Activated naive CD4-positive, alpha-beta T cell treated with Interleukin-2 at 50 U/mL for 16 hours (primary cell): ENCODE results near the gene WDR7.

Experiments used
- DNase-seq: peaks from one replicate; pipeline ENCODE4 v3.0.0-alpha.2; 2020

WDR7 gene

DNA sequence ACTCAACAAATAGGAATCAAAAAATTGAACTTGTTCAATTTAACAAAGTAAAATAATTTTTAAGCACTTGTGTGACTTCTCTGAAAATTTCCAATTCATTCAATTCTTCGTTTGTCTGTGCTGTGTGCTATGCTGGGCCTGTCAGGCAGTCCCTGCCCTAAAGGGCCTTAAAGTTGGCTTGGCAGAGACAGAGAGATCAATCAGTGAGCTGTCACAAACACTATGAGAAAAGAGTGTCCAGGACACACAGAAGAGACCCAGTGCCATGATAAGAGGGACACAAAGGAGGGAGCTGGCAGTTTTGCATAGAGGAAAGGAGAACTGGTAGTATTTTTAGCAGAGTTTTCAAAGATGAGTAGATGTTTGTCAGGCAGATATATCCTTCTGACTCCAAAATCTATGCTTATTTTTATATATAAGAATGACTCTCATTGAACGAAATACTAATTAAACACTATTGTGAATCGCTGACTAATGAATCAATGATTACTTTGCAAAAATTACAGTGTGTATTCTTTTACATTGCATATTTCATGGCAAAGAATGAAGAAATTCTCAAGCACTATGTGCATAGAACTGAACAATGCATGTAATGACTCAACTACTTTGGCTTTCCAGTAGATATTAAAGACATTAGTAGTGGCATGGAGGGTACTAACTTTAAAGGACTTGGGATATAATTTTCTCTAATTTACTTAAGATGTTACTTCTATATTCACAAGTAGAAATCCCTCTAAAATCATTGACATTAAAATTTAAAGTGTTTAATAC, 302.5 kb downstream of the WDR7 start:
- DNase-seq = no peak

- DNase-seq = no peak
Measured at GRCh38 chr18:56955490-56955889, 304.3 kb downstream of the WDR7 start.

- DNase-seq = no peak
Measured at GRCh38 chr18:56959120-56959519, 308.0 kb downstream of the WDR7 start.

DNA sequence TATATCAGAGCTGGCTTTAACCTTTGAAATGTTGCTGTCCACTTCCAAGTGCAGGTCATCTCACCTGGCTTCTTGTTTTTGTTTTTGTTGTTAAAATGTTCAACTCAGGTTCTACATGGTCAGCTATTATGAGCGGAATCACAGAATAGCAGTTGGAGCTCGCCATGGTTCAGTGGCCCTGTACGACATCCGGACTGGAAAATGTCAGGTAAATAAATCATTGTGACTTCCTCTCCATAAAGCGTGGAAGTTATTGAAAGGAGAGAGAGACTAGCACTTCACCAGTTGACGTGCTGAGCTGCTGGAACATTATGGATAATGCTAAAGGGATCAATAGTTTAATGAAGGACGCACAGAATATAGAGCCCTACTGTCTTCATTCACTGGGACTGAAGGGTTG, 311.2 kb downstream of the WDR7 start:
- DNase-seq = no peak

DNA sequence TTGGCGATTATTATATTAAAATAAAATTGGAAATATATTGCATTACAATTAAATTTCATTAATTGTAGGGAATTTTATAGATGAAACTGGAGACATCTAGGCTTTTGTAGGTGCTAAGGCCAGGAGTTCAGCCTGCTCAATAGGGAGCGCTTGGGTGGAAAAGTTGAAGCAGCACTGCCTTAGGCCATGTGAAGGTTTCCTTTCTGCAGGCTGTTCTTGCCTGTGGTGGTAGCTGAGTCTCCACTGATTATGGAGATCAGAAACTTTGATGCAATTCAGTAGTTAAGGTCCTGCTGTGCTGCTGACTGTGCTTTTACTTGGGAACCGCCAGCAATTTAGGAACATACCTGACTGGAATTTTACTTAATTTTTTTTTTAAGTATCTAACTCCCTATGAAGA, 315.9 kb downstream of the WDR7 start:
- DNase-seq = no peak

DNA sequence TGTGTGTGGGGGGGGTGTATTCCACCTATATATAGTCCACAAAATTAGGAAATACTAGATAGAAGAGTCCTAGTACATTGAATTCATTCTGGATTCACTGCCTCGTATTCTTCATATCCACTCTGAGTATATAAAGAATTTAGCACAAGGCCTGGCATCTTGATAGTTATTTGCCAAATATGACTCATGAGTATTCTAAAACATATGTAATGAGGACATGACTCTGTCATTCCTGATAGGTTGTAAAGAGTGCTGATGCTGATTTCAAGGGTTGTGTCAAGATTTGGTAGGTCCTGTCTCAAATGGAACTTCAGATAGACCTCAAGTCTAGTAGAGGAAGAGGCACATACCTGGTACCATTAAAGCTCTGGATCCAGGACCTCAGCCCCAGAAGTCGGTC, 322.3 kb downstream of the WDR7 start:
- no peak for DNase-seq

- DNase-seq = no peak
Measured at GRCh38 chr18:56974141-56974540, 323.0 kb downstream of the WDR7 start.

- DNase-seq = no peak
Measured at GRCh38 chr18:56975276-56975675, 324.1 kb downstream of the WDR7 start.

DNA sequence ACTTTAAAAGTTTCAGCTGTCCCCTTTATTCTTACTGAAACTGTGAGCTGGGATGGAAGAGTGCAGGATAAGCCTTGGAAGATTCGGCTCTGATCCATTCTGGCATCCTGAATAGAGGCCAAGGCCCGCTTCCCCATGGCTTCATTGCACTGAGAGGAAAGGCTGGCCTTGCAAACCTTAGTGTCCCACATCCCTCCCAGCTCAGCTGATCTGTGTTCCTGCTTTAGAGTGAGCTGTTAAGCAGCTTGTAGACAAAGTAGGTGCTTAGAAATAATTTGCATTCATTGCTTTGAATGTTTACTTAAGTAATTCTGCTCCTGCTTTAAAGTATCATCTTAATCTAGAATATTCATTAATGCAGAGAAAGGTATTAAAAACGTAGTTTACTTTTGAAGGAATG, 326.1 kb downstream of the WDR7 start:
- DNase-seq = no peak

GRCh38 chr18:56977771-56978170, 326.6 kb downstream of the WDR7 start:
- no peak for DNase-seq

DNA sequence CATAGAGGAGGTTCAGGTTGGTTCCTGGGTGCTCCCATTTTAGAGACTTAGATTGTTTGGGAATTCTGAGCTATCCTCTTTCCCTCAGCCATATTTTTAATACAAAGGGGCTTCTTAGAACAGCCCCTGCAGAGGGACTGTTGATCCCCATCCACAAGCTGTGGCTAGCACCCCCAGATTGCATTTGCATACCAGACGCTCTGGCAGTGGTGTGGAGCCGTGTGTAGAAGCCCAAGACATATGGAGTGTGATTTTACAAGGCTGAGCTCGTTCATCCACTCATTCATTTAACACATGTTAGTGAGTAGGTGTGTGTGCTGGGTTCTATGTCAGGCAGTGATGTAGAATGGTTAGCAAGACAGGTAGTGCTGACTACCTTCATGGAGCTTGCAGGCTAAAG, 329.0 kb downstream of the WDR7 start:
- DNase-seq = no peak

- DNase-seq = no peak
Measured at GRCh38 chr18:56982766-56983165, 331.6 kb downstream of the WDR7 start.

- DNase-seq = no peak
Measured at GRCh38 chr18:56983275-56983992, 332.3 kb downstream of the WDR7 start.

DNA sequence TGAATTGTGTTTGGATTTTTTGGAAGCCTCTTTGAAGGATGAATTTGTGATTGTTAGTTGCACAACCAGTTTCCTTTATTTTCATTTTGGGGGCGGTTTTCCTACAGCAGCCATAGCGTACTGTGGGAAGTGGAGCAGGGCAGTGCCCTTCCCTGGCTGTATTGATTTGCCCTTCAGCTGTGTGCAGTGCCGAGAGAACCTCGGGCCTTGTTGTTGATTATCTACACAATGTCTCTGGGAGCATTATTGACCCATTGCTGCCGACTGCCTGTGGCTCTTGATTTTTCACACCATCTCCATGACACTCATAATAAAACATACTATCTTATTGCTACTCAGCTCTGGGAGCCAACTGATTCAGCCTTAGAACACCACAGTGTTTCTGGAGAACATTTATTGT, 333.6 kb downstream of the WDR7 start:
- DNase-seq = no peak

DNA sequence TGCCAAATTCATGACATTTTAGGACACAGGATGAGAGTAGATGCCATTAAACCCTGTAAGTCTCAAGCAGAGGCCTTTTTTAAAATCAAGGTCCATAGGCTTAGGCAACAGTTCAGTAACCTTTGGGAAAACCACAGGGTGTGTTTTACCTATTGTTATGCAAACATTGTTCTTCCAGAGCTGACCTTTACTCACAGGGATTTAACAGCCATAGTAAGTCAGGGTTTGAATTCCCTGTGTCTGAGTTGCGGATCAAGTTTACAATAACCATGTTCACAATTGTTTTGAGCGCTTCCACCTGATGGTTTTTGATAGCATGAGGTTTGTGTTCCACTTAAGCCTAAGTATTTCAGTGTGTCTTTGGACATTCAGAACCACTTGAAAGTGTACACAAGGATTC, 335.7 kb downstream of the WDR7 start:
- DNase-seq = no peak

- no peak for DNase-seq
Measured at GRCh38 chr18:56987236-56987635, 336.1 kb downstream of the WDR7 start.

DNA sequence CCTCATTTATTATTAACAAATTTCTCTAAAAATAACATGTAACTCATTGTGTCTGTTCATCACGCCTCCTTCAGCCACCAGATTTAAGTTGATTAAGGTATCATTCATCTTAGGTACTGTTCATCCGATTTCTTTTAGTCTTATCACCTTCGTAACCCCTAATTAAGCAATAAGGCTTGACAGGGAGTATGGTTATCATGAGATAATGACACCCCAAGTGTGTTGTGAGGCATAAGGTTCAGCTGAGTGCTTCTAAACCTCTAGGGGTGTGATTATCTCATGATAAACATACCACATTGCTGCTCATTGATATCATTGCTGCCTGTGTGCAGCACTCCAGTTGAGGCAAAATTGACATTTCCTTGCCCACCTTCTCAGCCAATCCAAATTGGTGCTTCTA, 336.9 kb downstream of the WDR7 start:
- no peak for DNase-seq

GRCh38 chr18:56990678-56991077, 339.5 kb downstream of the WDR7 start:
- no peak for DNase-seq

- no peak for DNase-seq
Measured at GRCh38 chr18:56992777-56993176, 341.6 kb downstream of the WDR7 start.

DNA sequence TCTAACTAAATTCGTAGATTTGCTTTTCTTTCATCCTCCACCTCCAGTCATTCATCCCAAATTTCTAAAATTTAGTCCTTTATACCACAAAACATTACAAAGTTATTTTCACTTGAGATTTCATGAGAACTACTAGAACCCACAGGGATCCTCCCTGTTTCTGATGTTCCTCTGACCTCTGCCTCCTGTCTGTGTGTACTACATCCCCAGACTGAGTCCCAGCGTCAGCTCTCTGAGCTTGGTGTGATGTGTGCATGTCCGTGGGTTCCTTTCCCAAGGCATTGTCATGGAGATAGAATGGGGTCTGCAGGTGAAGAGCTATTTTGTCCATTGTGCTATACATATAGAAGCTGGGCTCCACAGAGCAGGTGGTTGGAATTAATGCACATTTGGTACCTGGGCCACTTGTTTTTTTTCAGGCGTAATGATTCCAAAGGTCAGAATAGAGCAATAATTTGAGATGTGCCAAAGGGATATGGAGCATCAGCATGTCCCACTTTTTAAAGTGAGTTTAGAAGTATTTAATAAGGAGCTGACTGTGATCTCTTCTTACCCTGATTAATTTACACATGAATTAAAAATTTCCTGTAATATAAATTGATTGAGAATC, 344.5 kb downstream of the WDR7 start:
- DNase-seq = no peak

- no peak for DNase-seq
Measured at GRCh38 chr18:56997200-56997599, 346.0 kb downstream of the WDR7 start.

DNA sequence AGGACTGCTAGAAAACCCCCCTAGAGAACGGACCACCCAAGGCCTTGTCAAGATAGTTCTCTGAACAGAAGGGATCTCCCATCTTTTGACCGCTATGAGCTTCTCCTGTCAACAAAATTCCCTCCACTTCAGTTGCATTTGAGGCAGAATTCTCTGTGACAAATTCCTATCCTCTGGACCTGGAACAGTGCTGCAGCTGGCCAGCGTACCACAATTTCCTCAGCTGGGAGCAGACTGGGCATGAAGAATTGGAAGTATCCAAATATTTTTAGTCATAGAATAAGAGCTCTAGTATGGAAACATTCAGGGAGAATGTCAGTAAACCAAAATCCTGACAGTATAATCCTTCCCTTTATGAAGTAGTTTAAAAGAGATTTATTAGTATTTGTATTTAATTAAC, 348.7 kb downstream of the WDR7 start:
- DNase-seq = no peak

GRCh38 chr18:57002627-57003026, 351.5 kb downstream of the WDR7 start:
- DNase-seq = no peak

DNA sequence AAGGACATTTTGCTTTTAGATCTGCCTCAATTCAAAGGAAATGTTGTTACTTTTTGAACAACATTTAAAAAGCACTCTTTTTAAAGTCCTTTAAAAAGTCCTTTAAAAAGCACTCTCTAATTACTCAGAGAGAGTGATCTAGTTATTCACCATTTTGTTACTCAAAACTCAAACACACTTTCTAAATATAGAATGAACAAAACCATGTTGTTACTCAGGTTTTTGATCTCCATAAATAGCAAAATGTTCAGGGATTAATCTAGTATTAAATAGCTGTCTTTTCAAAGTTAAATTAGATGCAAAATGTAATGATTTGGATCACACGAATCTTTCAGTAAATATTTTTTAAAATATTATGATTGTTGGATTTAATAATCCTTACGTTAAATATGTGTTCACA, 352.2 kb downstream of the WDR7 start:
- no peak for DNase-seq
